CD4-positive, alpha-beta T cell treated with Interleukin-4 for 1 hour (primary cell): Measurements from ENCODE around the gene SF3A1.

Experiments
- DNase-seq, 2 donors: peaks; one replicate each; pipeline ENCODE4 v3.0.0-alpha.2; 2020 to 2022

SF3A1 gene

DNA sequence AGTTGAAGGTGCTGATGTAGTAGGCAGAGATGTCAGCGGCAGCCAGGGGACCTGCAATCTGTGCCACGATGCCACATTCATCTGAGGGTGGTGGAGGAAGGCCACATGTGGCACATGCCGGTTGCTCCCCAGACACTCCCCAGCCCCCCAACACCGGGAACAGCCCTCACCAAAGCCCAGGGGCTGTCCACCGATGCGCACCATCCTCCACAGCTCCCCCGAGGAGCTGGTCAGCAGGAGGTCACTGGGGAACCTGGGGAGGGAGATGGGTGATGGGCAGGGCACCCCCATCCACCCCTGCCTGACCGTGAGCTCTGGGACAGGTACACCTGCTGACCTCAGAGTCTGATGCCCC lies 70.9 kb downstream of the SF3A1 start:
- DNase-seq, result no peak

DNA sequence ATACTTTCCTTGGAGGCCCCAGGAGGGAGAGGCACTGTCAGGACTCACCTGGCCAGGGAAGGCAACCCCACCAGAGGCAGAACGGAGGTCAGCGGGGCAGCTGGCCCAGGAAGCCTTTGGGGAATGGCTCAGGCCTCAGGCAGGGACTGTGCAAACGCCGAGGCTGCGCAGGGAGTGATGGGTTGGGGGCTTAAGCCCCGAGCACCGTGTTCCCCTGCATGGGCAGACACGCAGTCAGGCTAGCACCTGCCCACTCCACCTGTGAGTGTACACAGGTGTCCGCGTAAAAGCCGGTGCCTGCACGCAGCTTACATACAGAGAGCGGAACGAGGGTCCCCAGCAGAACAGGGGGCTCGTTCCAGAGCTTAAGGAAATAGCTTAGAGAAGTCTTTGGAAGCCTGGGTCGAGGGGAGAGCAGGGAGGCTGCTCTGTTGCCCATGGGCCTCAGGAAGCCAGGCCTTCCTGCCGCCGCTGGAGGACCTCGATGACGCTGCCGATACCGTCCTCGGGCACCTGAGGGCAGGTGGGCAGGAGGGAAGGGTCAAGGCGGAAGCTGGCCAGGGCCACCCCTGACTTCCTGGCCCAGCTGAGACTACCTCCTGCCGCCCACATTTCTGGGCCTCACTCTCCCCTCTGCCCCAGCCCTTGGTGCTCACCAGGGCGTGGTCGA lies 71.4 kb downstream of the SF3A1 start:
- DNase-seq, result no peak

DNA sequence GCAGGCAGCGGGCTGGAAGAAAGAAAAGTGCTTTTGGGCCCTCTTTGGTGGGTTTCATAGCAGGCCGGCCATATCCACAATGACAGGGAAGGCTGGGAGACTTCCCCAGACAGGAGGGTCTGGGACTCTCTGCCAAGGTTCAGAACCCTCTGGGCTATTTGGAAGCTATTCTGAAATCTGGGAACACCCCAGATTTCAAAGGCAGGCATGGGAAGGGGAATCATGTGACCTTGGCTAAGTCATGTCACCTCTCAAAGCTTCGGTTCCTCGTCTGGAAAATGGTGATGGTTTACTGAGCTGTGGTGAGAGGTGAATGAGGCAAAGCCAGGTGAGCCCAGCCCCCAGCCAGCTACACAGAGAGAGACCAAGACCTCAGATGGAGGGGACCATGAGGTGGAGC lies 72.0 kb downstream of the SF3A1 start:
- DNase-seq, result no peak

DNA sequence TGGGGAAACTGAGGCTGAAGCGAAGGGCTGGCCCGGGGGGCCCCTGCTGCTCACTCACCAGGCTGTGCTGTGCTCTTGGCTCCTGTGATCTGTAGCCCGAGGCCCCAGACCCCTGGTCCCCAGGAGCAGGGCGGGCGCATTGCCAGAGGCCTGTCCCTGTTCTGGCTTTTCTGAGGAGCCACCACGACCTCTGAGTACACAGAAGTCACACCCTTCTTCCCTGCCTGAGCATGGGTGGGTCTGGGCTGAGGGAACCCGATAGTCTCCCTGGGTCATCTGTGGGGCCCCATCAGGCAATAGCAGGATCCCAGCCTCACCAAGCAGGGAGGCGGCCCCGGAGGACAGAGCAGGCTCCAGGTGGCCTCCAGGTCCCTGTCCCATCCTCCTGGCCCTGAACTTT lies 72.5 kb downstream of the SF3A1 start:
- DNase-seq, result no peak

DNA sequence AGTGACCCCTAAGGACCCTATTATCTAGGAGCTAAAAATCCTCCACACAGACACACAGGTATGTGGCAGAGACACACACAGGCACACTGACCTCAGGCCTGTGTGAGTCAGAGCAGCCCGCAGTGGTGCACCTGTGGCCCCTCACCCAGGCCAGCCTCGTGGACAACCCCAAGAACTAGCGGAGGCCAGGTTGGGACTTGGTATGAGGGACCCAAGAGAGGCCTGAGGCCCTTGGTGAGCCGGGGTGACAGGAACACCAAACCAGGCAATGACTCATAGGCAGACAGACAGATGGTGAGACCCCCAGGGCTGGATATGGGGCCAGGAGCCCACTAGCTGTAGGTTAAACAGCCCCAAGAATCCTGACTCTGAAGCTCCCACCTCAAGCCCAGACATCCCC lies 73.4 kb downstream of the SF3A1 start:
- DNase-seq, result no peak

DNA sequence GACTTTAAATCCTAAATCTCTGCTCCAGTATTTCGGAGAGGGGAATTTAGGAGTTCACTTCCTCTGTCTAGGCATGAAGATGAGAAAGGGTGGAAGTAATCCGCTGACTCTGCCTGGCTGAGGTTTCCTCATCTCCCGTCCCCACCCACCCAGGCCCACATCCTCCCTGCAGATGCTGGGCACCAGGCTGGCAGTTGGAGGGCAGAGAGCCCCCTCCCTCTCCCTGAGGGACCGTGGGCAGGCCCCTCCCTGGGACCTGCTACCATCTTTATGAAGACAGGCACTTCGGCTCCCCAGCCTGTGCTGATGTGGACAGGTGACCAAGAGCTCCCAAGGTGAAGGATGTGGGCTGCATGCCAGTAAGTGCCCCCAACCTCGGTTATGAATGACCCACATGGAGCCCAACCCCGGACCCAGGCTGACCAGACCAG lies 74.1 kb downstream of the SF3A1 start:
- no peak for DNase-seq
